GM12878 (cell line): Measurements from ENCODE around the gene ADD1. TPM values are rescaled to one million over a fixed set of nuclear protein-coding genes. Genes with fewer than 3 reads are reported as not detected.

Experiments
- ATAC-seq: fragments of 200-7000 bp; cut with Tn5 transposase; 3 replicates; pipeline ENCODE4 v1.9.1; 2020; ENCODE audit warnings: mild to moderate bottlenecking, moderate library complexity
- BruUV-seq: library from RNA; stranded (reverse); fragments of 400-500 nt; replicated peaks from 2 replicates; lab custom pipeline; 2021; lab: Mats Ljungman, UMichigan
- CTCF ChIA-PET: fragments of 300-600 bp; sonication (Branson Sonifier 250); formaldehyde crosslinking; extraction: SDS; loops from one replicate; lab custom pipeline; 2021; ENCODE audit warnings: inconsistent platforms; lab: Yijun Ruan, JAX
- POLR2A ChIA-PET: fragments of 350-600 bp; formaldehyde crosslinking; extraction: SDS; loops from one replicate; lab custom pipeline; 2021; ENCODE audit warnings: inconsistent platforms; lab: Charles Lee
- RAD21 ChIA-PET: fragments of 300-600 bp; sonication (Branson Sonifier 250); formaldehyde crosslinking; loops from one replicate; lab custom pipeline; 2023; ENCODE audit warnings: antibody characterized with exemption; ENCODE audit not compliant: unreplicated experiment; lab: Charles Lee
- SMC1A ChIA-PET: fragments of 300-600 bp; sonication (Branson Sonifier 250); formaldehyde crosslinking; loops from one replicate; lab custom pipeline; 2023; ENCODE audit not compliant: unreplicated experiment, uncharacterized antibody; lab: Charles Lee
- DNase-seq: peaks from one replicate; pipeline ENCODE4 v3.0.0-alpha.2; 2011; ENCODE audit warnings: low read depth, low spot score
- FAIRE-seq: peaks from 3 replicates; lab custom pipeline; 2011; peaks lifted over from hg19 to GRCh38; lab: Jason Lieb, UNC
- H2AFZ ChIP-seq: 2 replicates; pipeline ENCODE4 v1.6.0; 2011; ENCODE audit warnings: low read depth, low read length, control low read depth; ENCODE audit not compliant: control insufficient read depth
- H3K27ac ChIP-seq: 2 replicates; pipeline ENCODE4 v1.5.1; 2011; ENCODE audit warnings: control low read depth; ENCODE audit not compliant: control insufficient read depth, insufficient read depth
- H3K27me3 ChIP-seq, 2 experiments: replicated peaks in 1 of 2; 2 replicates each; pipeline versions ENCODE4 v1.6.0 to v1.6.1; 2011; ENCODE audit warnings: low read length in 1 of 2; ENCODE audit not compliant: control insufficient read depth in 2 of 2, insufficient read depth in 2 of 2
- H3K36me3 ChIP-seq, 2 experiments: 2 replicates each; pipeline ENCODE4 v1.5.1; 2011; ENCODE audit warnings: low read length in 1 of 2; ENCODE audit not compliant: control insufficient read depth in 2 of 2, insufficient read depth in 2 of 2
- H3K4me1 ChIP-seq: 2 replicates; pipeline ENCODE4 v1.6.1; 2011; ENCODE audit warnings: mild to moderate bottlenecking, low read length, moderate library complexity, mixed read lengths; ENCODE audit not compliant: control insufficient read depth, insufficient read depth
- H3K4me2 ChIP-seq: 2 replicates; pipeline ENCODE4 v1.6.0; 2011; ENCODE audit warnings: control low read depth; ENCODE audit not compliant: control insufficient read depth, insufficient read depth
- H3K4me3 ChIP-seq: fragments of 200-600 bp; sonication (generic); 2 replicates; pipeline ENCODE4 v1.5.1; 2016
- H3K79me2 ChIP-seq: 2 replicates; pipeline ENCODE4 v1.6.0; 2011; ENCODE audit warnings: low read length; ENCODE audit not compliant: control insufficient read depth, insufficient read depth
- H3K9ac ChIP-seq: 2 replicates; pipeline ENCODE4 v1.8.0; 2011; ENCODE audit warnings: low read length, control low read depth, mixed read lengths; ENCODE audit not compliant: control insufficient read depth, insufficient read depth
- H3K9me3 ChIP-seq: replicated peaks from 3 replicates; pipeline ENCODE4 v1.5.1; 2011; ENCODE audit warnings: mild to moderate bottlenecking, low read length; ENCODE audit not compliant: control insufficient read depth, insufficient read depth
- H4K20me1 ChIP-seq: 2 replicates; pipeline ENCODE4 v1.6.0; 2011; ENCODE audit not compliant: control insufficient read depth, insufficient read depth
- BCL3 ChIP-seq: IDR thresholded peaks from 2 replicates; pipeline ENCODE4 v1.6.1; 2011; ENCODE audit warnings: borderline replicate concordance, low read depth, mild to moderate bottlenecking, moderate library complexity, low read length; ENCODE audit not compliant: insufficient read depth, poor library complexity, severe bottlenecking
- BCLAF1 ChIP-seq: fragments of 450-650 bp; IDR thresholded peaks from 2 replicates; pipeline ENCODE4 v1.6.1; 2017; ENCODE audit warnings: antibody characterized with exemption, mild to moderate bottlenecking, moderate library complexity
- CEBPB ChIP-seq, 2 experiments: fragments of 150-350 bp in 1 of 2; IDR thresholded peaks; 2 replicates each; pipeline ENCODE4 v1.6.1; 2012 to 2014; ENCODE audit warnings: low read depth in 2 of 2, low read length in 2 of 2, borderline replicate concordance in 1 of 2, inconsistent platforms in 1 of 2
- CTCF ChIP-seq, 3 experiments: IDR thresholded peaks in 2 of 3; conservative IDR thresholded peaks in 1 of 3; 2 replicates each; pipeline ENCODE4 v1.5.1; 2011; ENCODE audit warnings: low read depth in 3 of 3, low read length in 3 of 3, mild to moderate bottlenecking in 3 of 3, control low read depth in 2 of 3, moderate library complexity in 2 of 3, inconsistent platforms in 1 of 3, mixed read lengths in 1 of 3; ENCODE audit not compliant: control insufficient read depth in 2 of 3, insufficient read depth in 1 of 3; ENCODE audit errors: extremely low read depth in 1 of 3
- HDGF ChIP-seq: fragments of 450-650 bp; IDR thresholded peaks from 2 replicates; pipeline ENCODE4 v1.6.1; 2016; ENCODE audit warnings: antibody characterized with exemption
- JUND ChIP-seq: IDR thresholded peaks from 2 replicates; pipeline ENCODE4 v1.6.1; 2012; ENCODE audit warnings: low read depth, mild to moderate bottlenecking, low read length, improper control_type of control experiment, moderate library complexity
- NFIC ChIP-seq: IDR thresholded peaks from 2 replicates; pipeline ENCODE4 v1.6.1; 2012; ENCODE audit warnings: low read depth, mild to moderate bottlenecking, inconsistent platforms, low read length, moderate library complexity
- POLR2A ChIP-seq: IDR thresholded peaks from 2 replicates; pipeline ENCODE4 v1.6.1; 2011; ENCODE audit warnings: low read depth, mild to moderate bottlenecking, low read length
- SIX5 ChIP-seq: IDR thresholded peaks from 2 replicates; pipeline ENCODE4 v1.6.1; 2011; ENCODE audit warnings: mild to moderate bottlenecking, low read depth, low read length, moderate library complexity; ENCODE audit not compliant: severe bottlenecking
- TARDBP ChIP-seq: IDR thresholded peaks from 2 replicates; pipeline ENCODE4 v1.6.1; 2016; ENCODE audit warnings: borderline replicate concordance
- TCF7 ChIP-seq: IDR thresholded peaks from 2 replicates; pipeline ENCODE4 v1.6.1; 2014; ENCODE audit warnings: antibody characterized with exemption, borderline replicate concordance
- ZNF622 ChIP-seq: fragments of 450-650 bp; IDR thresholded peaks from 2 replicates; pipeline ENCODE4 v1.6.1; 2017; ENCODE audit warnings: mild to moderate bottlenecking, inconsistent platforms
- WGBS: methylation state at CpG from one replicate; pipeline ENCODE4 v1.1.6; 2016; ENCODE audit warnings: low lambda C conversion rate; ENCODE audit not compliant: insufficient replicate concordance, insufficient coverage; ENCODE audit errors: missing lambda C conversion rate; 5-methylcytosine and 5-hydroxymethylcytosine counted together
- in situ Hi-C: fragments of 300-500 bp; cut with MboI; formaldehyde crosslinking; loops from 9 replicates; pipeline ENCODE4 v1.14.3; 2018; ENCODE audit warnings: mixed read lengths
- intact Hi-C: fragments of 100-400 bp; cut with micrococcal nuclease; formaldehyde crosslinking; loops from one replicate; pipeline ENCODE4 v1.14.2; 2022; ENCODE audit not compliant: unreplicated experiment
- polyA plus RNA-seq, 11 experiments: library from polyadenylated mRNA; depleted of rRNA in 4 of 11; unstranded in 6 of 11; stranded (reverse) in 5 of 11; fragments of >200 nt; fragmentation: Nextera tagmentation in 4 of 11; fragmentation: Illumina TruSeq in 1 of 11; extraction: Ambion mirVana in 4 of 11; extraction: Trizol in 1 of 11; gene quantifications; 1 replicate in 1 of 11; 2 replicates in 10 of 11; pipeline versions ENCODE4 v1.2.1 to v1.2.3, GENCODE V29; 2011 to 2016; ENCODE audit warnings: inconsistent platforms in 2 of 11, missing spikeins in 2 of 11, low read depth in 1 of 11
- total RNA-seq, 4 experiments: library from RNA; depleted of rRNA in 3 of 4; stranded (reverse); fragments of >200 nt in 3 of 4; fragmentation: Illumina TruSeq in 1 of 4; extraction: Trizol in 1 of 4; gene quantifications; 2 replicates each; pipeline versions ENCODE4 v1.2.1 to v1.2.3, GENCODE V29; 2013 to 2021

Gene ADD1
- total and polyA plus RNA-seq, 10 of the 15 experiments (the other 5 are each of a cell fraction or from before 2014, with no cell fraction given), result 21.6 to 182 (median 105) TPM

GRCh38 chr4:2817137-2817536, 26.5 kb upstream of the ADD1 start:
- H3K4me1 ChIP-seq, result peaks cover 40% of the 10 kb centered on the region
- BruUV-seq, result no TSS peak
- ChIA-PET RAD21 (no interaction called here), POLR2A (interaction anchor here (0.9 kb wide), 1 partner anchor 56 kb away, joined by 3 read pairs; no protein-coding TSS in a partner anchor), CTCF (interaction anchor here (1.1 kb wide), 1 partner anchor 30 kb away, joined by 3 read pairs; no protein-coding TSS in a partner anchor), SMC1A (interaction anchor here (1.3 kb wide), 1 partner anchor 47 kb away, joined by 3 read pairs; no protein-coding TSS in a partner anchor)
- in situ Hi-C loops (no loop called here), intact Hi-C loops (no loop called here)
- no peak for FAIRE-seq
- peak overlapping the region; percentile 81; the same call in 1 of the 2 replicates for H3K4me3 ChIP-seq
- peak overlapping the region; percentile 87 for H3K4me2 ChIP-seq
- no peak overlapping the region for H3K27ac ChIP-seq
- H4K20me1 ChIP-seq, result peaks cover 6% of the 10 kb centered on the region; the same call in 1 of the 2 replicates
- H3K27me3 ChIP-seq, result no peaks in the 10 kb centered on the region
- no peak for TF ChIP-seq NFIC
- TF ChIP-seq ZNF622, result no peak
- TF ChIP-seq BCLAF1, result no peak
- no peak for TF ChIP-seq TCF7
- TF ChIP-seq CTCF (IDR thresholded peaks at IDR 0.05 in 2 of 3, conservative IDR thresholded peaks at IDR 0.05 in 1 of 3; ENCODE audit: control insufficient read depth in 2 of 3, extremely low read depth in 1 of 3, insufficient read depth in 1 of 3, low read depth in 3 of 3, low read length in 3 of 3), result no peak
- TF ChIP-seq POLR2A, result no peak; the same call in 1 of the 2 replicates
- TF ChIP-seq CEBPB (IDR thresholded peaks at IDR 0.05; ENCODE audit: borderline replicate concordance in 1 of 2, low read depth in 2 of 2, low read length in 2 of 2), result no peak
- TF ChIP-seq HDGF, result no peak
- no peak for TF ChIP-seq SIX5
- no peak for TF ChIP-seq BCL3
- TF ChIP-seq TARDBP, result no peak
- TF ChIP-seq JUND, result no peak
- H3K9me3 ChIP-seq, result no peaks in the 10 kb centered on the region
- 90% methylated on average over 4 of the region's 4 CpGs for WGBS
- peaks cover 0 to 12% of the 10 kb centered on the region in 2 experiments; a peak in 3 of 4 replicates for H3K36me3 ChIP-seq
- ATAC-seq, result no peak
- H3K79me2 ChIP-seq, result peaks cover 57% of the 10 kb centered on the region
- no peak for DNase-seq
- no peak overlapping the region for H3K9ac ChIP-seq
- no peak overlapping the region for H2AFZ ChIP-seq
